ENCODE results near the gene PPP1R3F.
"Not testable (repeated sequence)": the region's sequence is repeated elsewhere in the genome, so short reads cannot be mapped to it uniquely, and the experiment has no call there.

PPP1R3F gene

GRCh38 chrX:49316085-49316484, 46.5 kb downstream of the PPP1R3F start:
- no peak for DNase-seq (ENCODE audit: low spot score)

GRCh38 chrX:49321737-49322136, 52.1 kb downstream of the PPP1R3F start, which contains the start of gene GAGE12J:
Gene GAGE12J (plus strand): TSS chrX:49322037. CDS start chrX:49323194, 1,157 bp downstream.
- DNase-seq (ENCODE audit: low spot score): not testable (repeated sequence)

- DNase-seq (ENCODE audit: low spot score): not testable (repeated sequence)
Observed at GRCh38 chrX:49322266-49322665, 52.7 kb downstream of the PPP1R3F start.

- not testable (repeated sequence) for DNase-seq (ENCODE audit: low spot score)
Observed at GRCh38 chrX:49323735-49324134, 54.1 kb downstream of the PPP1R3F start.

- not testable (repeated sequence) for DNase-seq (ENCODE audit: low spot score)
Observed at GRCh38 chrX:49330421-49330820, 60.8 kb downstream of the PPP1R3F start.

- DNase-seq (ENCODE audit: low spot score): not testable (repeated sequence)
Observed at GRCh38 chrX:49331282-49331681, 61.7 kb downstream of the PPP1R3F start, which contains the start of gene GAGE13. Gene GAGE13 (plus strand): TSS chrX:49331582. CDS start chrX:49332738, 1,156 bp downstream.

- not testable (repeated sequence) for DNase-seq (ENCODE audit: low spot score)
Observed at GRCh38 chrX:49331841-49332240, 62.2 kb downstream of the PPP1R3F start.
